Measurements from ENCODE around the gene COPS9. TPM values are rescaled to one million over a fixed set of nuclear protein-coding genes. Genes with fewer than 3 reads are reported as not detected.

The COPS9 gene
- total RNA-seq, 2 donors from 2014 or later = 156 to 179 TPM

- TF ChIP-seq CTCF (IDR thresholded peaks at IDR 0.05) (no peak), POLR2AphosphoS5 (IDR thresholded peaks at IDR 0.05) (no peak), POLR2A (IDR thresholded peaks at IDR 0.05) (no peak)
- WGBS = 67% methylated on average over 6 of the region's 6 CpGs
Measured at GRCh38 chr2:240143276-240143675, 7.2 kb upstream of the COPS9 start.

GRCh38 chr2:240142859-240143258, 6.8 kb upstream of the COPS9 start:
- Histone ChIP-seq H3K4me3 (no peak overlapping the region), H3K9me3 (no peaks in the 10 kb centered on the region), H3K36me3 (no peaks in the 10 kb centered on the region), H3K4me1 (replicated peaks) (no peaks in the 10 kb centered on the region), H3K27ac (no peak overlapping the region), H3K27me3 (replicated peaks; ENCODE audit: insufficient read depth) (no peaks in the 10 kb centered on the region)
- 88% methylated on average over 5 of the region's 5 CpGs for WGBS
- TF ChIP-seq POLR2A (IDR thresholded peaks at IDR 0.05) (no peak), CTCF (IDR thresholded peaks at IDR 0.05) (no peak)
- no peak for DNase-seq (ENCODE audit: low spot score)
- intact Hi-C loops (cut with DNase I) = loop anchor here (5.0 kb wide), 1 partner anchor 1106 kb away; no protein-coding TSS in a partner anchor

More at GRCh38 chr2:240143276-240143675, 7.2 kb upstream of the COPS9 start:
- H3K9me3 ChIP-seq = no peaks in the 10 kb centered on the region
- no peaks in the 10 kb centered on the region for H3K36me3 ChIP-seq
- no peaks in the 10 kb centered on the region for H3K4me1 ChIP-seq (replicated peaks)
- H3K27me3 ChIP-seq (replicated peaks; ENCODE audit: insufficient read depth) = no peaks in the 10 kb centered on the region
- intact Hi-C loops (cut with DNase I) = loop anchor here (5.0 kb wide), 1 partner anchor 1106 kb away; no protein-coding TSS in a partner anchor
- no peak overlapping the region for H3K27ac ChIP-seq
- no peak overlapping the region for H3K4me3 ChIP-seq
- no peak for DNase-seq (ENCODE audit: low spot score)

- DNase-seq (ENCODE audit: low spot score) = no peak
- Histone ChIP-seq H3K27me3 (replicated peaks; ENCODE audit: insufficient read depth) (no peaks in the 10 kb centered on the region), H3K27ac (no peak overlapping the region), H3K4me3 (no peak overlapping the region), H3K4me1 (replicated peaks) (no peaks in the 10 kb centered on the region), H3K9me3 (no peaks in the 10 kb centered on the region), H3K36me3 (no peaks in the 10 kb centered on the region)
- 90% methylated on average over 16 of the region's 16 CpGs for WGBS
- intact Hi-C loops (cut with DNase I) = loop anchor here (5.0 kb wide), 1 partner anchor 1105 kb away; no protein-coding TSS in a partner anchor
- TF ChIP-seq POLR2A (IDR thresholded peaks at IDR 0.05) (no peak), CTCF (IDR thresholded peaks at IDR 0.05) (no peak), POLR2AphosphoS5 (IDR thresholded peaks at IDR 0.05) (no peak)
Measured at GRCh38 chr2:240142256-240142775, 6.2 kb upstream of the COPS9 start.

GRCh38 chr2:240141736-240142135, 5.6 kb upstream of the COPS9 start:
- no peaks in the 10 kb centered on the region for H3K9me3 ChIP-seq
- intact Hi-C loops (cut with DNase I) = loop anchor here (5.0 kb wide), 1 partner anchor 1104 kb away; no protein-coding TSS in a partner anchor
- no peaks in the 10 kb centered on the region for H3K36me3 ChIP-seq
- DNase-seq (ENCODE audit: low spot score) = no peak
- WGBS = 86% methylated on average over 14 of the region's 14 CpGs
- TF ChIP-seq POLR2AphosphoS5 (IDR thresholded peaks at IDR 0.05) (no peak), CTCF (IDR thresholded peaks at IDR 0.05) (no peak), POLR2A (IDR thresholded peaks at IDR 0.05) (no peak)
- H3K27me3 ChIP-seq (replicated peaks; ENCODE audit: insufficient read depth) = no peaks in the 10 kb centered on the region
- H3K4me1 ChIP-seq (replicated peaks) = no peaks in the 10 kb centered on the region
- no peak overlapping the region for H3K27ac ChIP-seq
- H3K4me3 ChIP-seq = no peak overlapping the region

GRCh38 chr2:240140920-240141319, 4.8 kb upstream of the COPS9 start:
- H3K4me1 ChIP-seq (replicated peaks) = no peaks in the 10 kb centered on the region
- no peak overlapping the region for H3K27ac ChIP-seq
- H3K9me3 ChIP-seq = no peaks in the 10 kb centered on the region
- 78% methylated on average over 11 of the region's 11 CpGs for WGBS
- H3K27me3 ChIP-seq (replicated peaks; ENCODE audit: insufficient read depth) = no peaks in the 10 kb centered on the region
- no peak for DNase-seq (ENCODE audit: low spot score)
- H3K36me3 ChIP-seq = no peaks in the 10 kb centered on the region
- H3K4me3 ChIP-seq = no peak overlapping the region
- TF ChIP-seq POLR2AphosphoS5 (IDR thresholded peaks at IDR 0.05) = no peak
- no peak for TF ChIP-seq CTCF (IDR thresholded peaks at IDR 0.05)
- no peak for TF ChIP-seq POLR2A (IDR thresholded peaks at IDR 0.05)
- intact Hi-C loops (cut with DNase I) = loop anchor here (5.0 kb wide), 1 partner anchor 1104 kb away; no protein-coding TSS in a partner anchor
